Ovary (tissue), 3 donors: ENCODE measurements around the gene DISP2.

Source experiments
- POLR2A ChIP-seq: fragments of 450-650 bp; IDR thresholded peaks from one replicate; pipeline ENCODE4 v1.6.1; 2017; ENCODE audit warnings: antibody characterized with exemption, mild to moderate bottlenecking, moderate library complexity
- TF ChIP-seq, protein P1 (sequence below), 3 donors: fragments of 450-650 bp in 2 of 3; fragments of 200-600 bp in 1 of 3; IDR thresholded peaks; one replicate each; pipeline versions ENCODE4 v1.5.1 to v1.8.0; 2016 to 2022; ENCODE audit warnings: antibody characterized with exemption in 3 of 3, mild to moderate bottlenecking in 1 of 3
- donor health status: DM: no; HTN: no; CAD: no.

DNA sequence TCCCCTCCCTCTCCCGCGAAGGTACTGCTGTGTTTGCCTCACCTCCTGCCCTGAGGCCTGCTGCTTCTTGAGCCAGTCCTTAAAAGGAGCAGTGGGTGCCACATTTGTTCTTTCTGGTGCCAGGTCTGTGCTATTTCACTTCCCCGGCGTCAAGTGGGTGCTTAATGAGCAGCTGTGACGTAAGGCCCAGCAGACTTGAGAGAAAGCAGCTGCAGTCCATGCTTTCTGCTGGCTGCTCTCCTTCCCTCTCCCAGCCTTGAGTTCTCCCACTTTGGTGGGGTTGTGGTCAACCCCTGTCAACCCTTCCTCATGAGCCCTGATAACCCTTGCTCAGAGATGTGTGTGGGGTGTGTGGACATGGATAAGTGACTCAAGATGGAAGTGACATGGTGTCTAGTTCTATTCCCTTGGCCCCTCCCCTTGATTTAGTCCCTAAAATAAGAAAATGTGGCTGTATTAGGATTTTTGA lies 27.6 kb upstream of the DISP2 start:
- TF ChIP-seq, protein P1, sequence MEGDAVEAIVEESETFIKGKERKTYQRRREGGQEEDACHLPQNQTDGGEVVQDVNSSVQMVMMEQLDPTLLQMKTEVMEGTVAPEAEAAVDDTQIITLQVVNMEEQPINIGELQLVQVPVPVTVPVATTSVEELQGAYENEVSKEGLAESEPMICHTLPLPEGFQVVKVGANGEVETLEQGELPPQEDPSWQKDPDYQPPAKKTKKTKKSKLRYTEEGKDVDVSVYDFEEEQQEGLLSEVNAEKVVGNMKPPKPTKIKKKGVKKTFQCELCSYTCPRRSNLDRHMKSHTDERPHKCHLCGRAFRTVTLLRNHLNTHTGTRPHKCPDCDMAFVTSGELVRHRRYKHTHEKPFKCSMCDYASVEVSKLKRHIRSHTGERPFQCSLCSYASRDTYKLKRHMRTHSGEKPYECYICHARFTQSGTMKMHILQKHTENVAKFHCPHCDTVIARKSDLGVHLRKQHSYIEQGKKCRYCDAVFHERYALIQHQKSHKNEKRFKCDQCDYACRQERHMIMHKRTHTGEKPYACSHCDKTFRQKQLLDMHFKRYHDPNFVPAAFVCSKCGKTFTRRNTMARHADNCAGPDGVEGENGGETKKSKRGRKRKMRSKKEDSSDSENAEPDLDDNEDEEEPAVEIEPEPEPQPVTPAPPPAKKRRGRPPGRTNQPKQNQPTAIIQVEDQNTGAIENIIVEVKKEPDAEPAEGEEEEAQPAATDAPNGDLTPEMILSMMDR (IDR thresholded peaks at IDR 0.05): no peak
- TF ChIP-seq POLR2A: no peak
